ENCODE results near the gene RASGRF1. TPM values are rescaled to one million over a fixed set of nuclear protein-coding genes. Genes with fewer than 3 reads are reported as not detected.

The RASGRF1 gene
- total and polyA plus RNA-seq, 11 donors, result 0.12 to 0.40 (median 0.25) TPM; not detected in 8

DNA sequence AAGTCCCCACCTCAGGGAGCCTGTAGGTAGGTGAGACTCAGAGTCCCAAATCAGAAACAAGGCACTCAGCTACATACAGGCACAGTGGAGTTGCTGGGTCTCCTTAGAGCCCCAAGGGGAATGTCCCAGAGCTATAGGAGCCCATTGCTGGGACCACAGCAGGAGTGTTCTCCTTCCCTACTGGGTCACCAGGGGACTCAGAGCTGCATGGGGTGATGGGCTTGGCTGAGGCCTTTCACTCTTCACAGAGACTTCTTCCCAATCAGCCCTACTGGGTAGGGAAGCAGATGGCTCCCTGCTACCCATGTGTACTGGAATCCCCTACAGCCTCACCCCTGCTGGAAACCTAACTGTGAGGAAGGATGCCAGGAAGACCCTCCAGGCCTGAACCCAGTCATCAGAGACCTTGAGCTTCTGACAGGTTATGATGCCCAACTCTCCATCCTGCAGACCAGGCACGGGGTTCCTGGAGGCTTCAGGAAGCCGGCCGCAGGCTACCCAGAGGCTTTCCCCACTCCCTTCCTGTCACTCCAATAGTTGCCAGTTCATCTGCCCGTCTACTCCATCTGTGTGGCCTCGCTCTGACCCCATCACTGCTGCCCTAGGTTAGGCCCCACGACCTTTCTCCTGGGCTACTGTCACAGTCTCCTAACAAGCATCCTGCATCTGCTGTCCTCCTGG is 24.0 kb downstream of the RASGRF1 start:
- intact Hi-C loops (cut with DNase I), result loop anchor here in 1 of 10 donors (10.0 kb wide), 1 partner anchor 242 kb away; no protein-coding TSS in a partner anchor
- no peak for ATAC-seq

DNA sequence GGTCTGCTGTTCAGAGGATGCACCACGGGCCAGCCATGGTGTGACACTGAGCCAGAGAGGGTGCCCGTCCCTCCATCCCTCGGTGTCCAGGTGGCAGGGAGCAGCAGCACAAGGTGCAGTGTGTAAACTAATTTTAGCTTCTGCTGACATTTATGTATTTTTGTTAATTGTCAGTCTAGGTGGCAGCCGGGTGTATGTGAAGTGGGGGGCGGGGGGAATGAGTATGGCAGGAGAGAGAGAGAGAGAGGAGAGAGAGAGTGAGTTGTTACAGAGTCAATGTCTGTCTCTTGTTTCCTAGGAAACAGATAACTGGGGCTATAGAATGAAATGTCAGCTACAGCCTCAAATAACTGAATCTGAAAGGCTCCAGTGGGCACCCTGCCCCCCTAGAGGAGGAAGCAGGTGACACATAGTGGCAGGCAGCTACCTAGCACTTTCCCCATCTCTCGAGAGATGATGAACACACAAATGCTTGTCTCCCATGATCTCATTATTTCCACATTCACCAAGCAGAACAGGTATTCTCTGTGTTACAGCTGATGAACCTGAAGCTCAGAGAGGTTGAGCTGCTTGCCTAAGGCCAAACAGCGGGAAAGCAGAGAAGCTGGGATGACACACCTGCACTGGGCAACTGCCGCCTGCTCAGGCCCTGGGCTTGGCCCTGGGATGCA is 24.7 kb downstream of the RASGRF1 start:
- Histone ChIP-seq H3K4me3 (no peak overlapping the region), H3K27me3 (peaks cover 0 to 4% (median 0%) of the 10 kb centered on the region in 9 donors), H3K9me3 (no peaks in the 10 kb centered on the region), H3K36me3 (no peaks in the 10 kb centered on the region), H3K4me1 (no peaks in the 10 kb centered on the region), H3K27ac (peak overlapping the region in 1 of 12 donors; percentile 79)
- intact Hi-C loops (cut with DNase I), result loop anchor here in 1 of 10 donors (10.0 kb wide), 1 partner anchor 241 kb away; no protein-coding TSS in a partner anchor
- ATAC-seq (no peak), DNase-seq (no peak)
- 72 to 83% (median 78%) methylated on average over 8 of the region's 8 CpGs for WGBS, 4 donors
- no peak for TF ChIP-seq CTCF (IDR thresholded peaks at IDR 0.05)
- no peak for TF ChIP-seq POLR2A (IDR thresholded peaks at IDR 0.05)

More for the DNA sequence above, 24.0 kb downstream of the RASGRF1 start:
- Histone ChIP-seq H3K4me1 (no peaks in the 10 kb centered on the region), H3K9me3 (no peaks in the 10 kb centered on the region), H3K36me3 (no peaks in the 10 kb centered on the region), H3K4me3 (no peak overlapping the region), H3K27ac (peak overlapping the region in 1 of 12 donors; percentile 79), H3K27me3 (peaks cover 0 to 4% (median 0%) of the 10 kb centered on the region in 9 donors)
- no peak for DNase-seq
- WGBS, 4 donors, result 65 to 73% (median 68%) methylated on average over 5 to 6 of the region's 6 CpGs
- TF ChIP-seq CTCF (IDR thresholded peaks at IDR 0.05) (no peak), POLR2A (IDR thresholded peaks at IDR 0.05) (no peak)

- WGBS, 4 donors, result 63 to 77% (median 64%) methylated on average over 5 of the region's 5 CpGs
- no peak for TF ChIP-seq POLR2A (IDR thresholded peaks at IDR 0.05)
- TF ChIP-seq CTCF (IDR thresholded peaks at IDR 0.05), result no peak
- no peak for ATAC-seq
Observed at GRCh38 chr15:79065361-79065705, 25.2 kb downstream of the RASGRF1 start.

DNA sequence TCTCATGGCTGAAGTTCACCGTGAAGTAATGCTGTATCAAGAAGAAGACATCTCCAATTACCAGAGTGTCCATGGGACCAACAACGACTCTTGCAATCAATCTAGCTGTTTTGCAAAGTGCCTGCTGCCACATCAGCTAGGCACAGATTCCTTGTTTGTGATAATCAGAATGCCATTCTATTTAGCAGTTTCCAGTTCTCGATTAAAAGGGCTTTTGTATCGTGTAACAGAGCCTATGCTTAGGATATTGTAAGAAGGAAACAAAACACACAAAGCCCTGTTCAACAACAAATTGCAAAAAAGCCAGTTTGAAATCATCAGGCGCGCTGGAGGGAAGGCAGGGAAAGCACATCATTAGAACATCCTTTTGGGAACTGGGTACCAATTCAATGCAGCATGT is 26.1 kb downstream of the RASGRF1 start:
- no peak overlapping the region for H3K4me3 ChIP-seq
- no peaks in the 10 kb centered on the region for H3K9me3 ChIP-seq
- no peak for DNase-seq
- H3K27me3 ChIP-seq, result peaks cover 0 to 4% (median 0%) of the 10 kb centered on the region in 9 donors
- no peaks in the 10 kb centered on the region for H3K4me1 ChIP-seq
- no peak for TF ChIP-seq POLR2A (IDR thresholded peaks at IDR 0.05)
- TF ChIP-seq CTCF (IDR thresholded peaks at IDR 0.05), result no peak
- ATAC-seq, result no peak
- no peaks in the 10 kb centered on the region for H3K36me3 ChIP-seq
- no peak overlapping the region for H3K27ac ChIP-seq
- WGBS, 4 donors, result 79 to 86% (median 85%) methylated on average over 6 of the region's 6 CpGs
- intact Hi-C loops (cut with DNase I), result loop anchor here in 1 of 10 donors (10.0 kb wide), 1 partner anchor 240 kb away; no protein-coding TSS in a partner anchor

More at GRCh38 chr15:79065361-79065705, 25.2 kb downstream of the RASGRF1 start:
- no peak for DNase-seq
- Histone ChIP-seq H3K4me1 (no peaks in the 10 kb centered on the region), H3K27ac (no peak overlapping the region), H3K9me3 (no peaks in the 10 kb centered on the region), H3K4me3 (no peak overlapping the region), H3K27me3 (peaks cover 0 to 4% (median 0%) of the 10 kb centered on the region in 9 donors), H3K36me3 (no peaks in the 10 kb centered on the region)
- intact Hi-C loops (cut with DNase I), result loop anchor here in 1 of 10 donors (10.0 kb wide), 1 partner anchor 241 kb away; no protein-coding TSS in a partner anchor
